A549 (cell line): ENCODE measurements around the gene KDM4E.

Experiments used
- BHLHE40 ChIP-seq: IDR thresholded peaks from 2 replicates; pipeline ENCODE4 v1.6.1; 2012; ENCODE audit warnings: low read depth, low read length, inconsistent platforms
- CEBPB ChIP-seq, 2 experiments: fragments of >200 bp in 1 of 2; sonication (Bioruptor Twin) in 1 of 2; formaldehyde crosslinking in 1 of 2; IDR thresholded peaks; 2 replicates each; pipeline ENCODE4 v1.6.1; 2012 to 2016
- CTCF ChIP-seq: fragments of >200 bp; sonication (Bioruptor Twin); formaldehyde crosslinking; IDR thresholded peaks from 3 replicates; pipeline ENCODE4 v1.5.1; 2016
- EP300 ChIP-seq, 2 experiments: fragments of >200 bp; sonication (Bioruptor Twin); formaldehyde crosslinking; IDR thresholded peaks; 2 replicates in 1 of 2; 3 replicates in 1 of 2; pipeline ENCODE4 v1.6.1; 2016 to 2017
- MAX ChIP-seq: IDR thresholded peaks from 2 replicates; pipeline ENCODE4 v1.6.1; 2012
- PHF8 ChIP-seq: fragments of 200-600 bp; sonication (generic); IDR thresholded peaks from 2 replicates; pipeline ENCODE4 v1.6.1; 2016; ENCODE audit warnings: low read depth, mild to moderate bottlenecking, antibody characterized with exemption, moderate library complexity, borderline replicate concordance
- POLR2A ChIP-seq: IDR thresholded peaks from 2 replicates; pipeline ENCODE4 v1.6.1; 2012; ENCODE audit warnings: mild to moderate bottlenecking, low read length
- RAD21 ChIP-seq, 2 experiments: fragments of >200 bp in 1 of 2; sonication (Bioruptor Twin) in 1 of 2; formaldehyde crosslinking in 1 of 2; IDR thresholded peaks in 1 of 2; conservative IDR thresholded peaks in 1 of 2; 2 replicates in 1 of 2; 3 replicates in 1 of 2; pipeline ENCODE4 v1.6.1; 2012 to 2018; ENCODE audit warnings: inconsistent platforms in 1 of 2

GRCh38 chr11:95044010-95044409 is 19.0 kb downstream of the KDM4E start:
- no peak for TF ChIP-seq CEBPB (IDR thresholded peaks at IDR 0.05)
- TF ChIP-seq MAX: no peak
- TF ChIP-seq PHF8: no peak
- TF ChIP-seq POLR2A: no peak
- no peak for TF ChIP-seq BHLHE40
- no peak for TF ChIP-seq CTCF
- TF ChIP-seq RAD21 (conservative IDR thresholded peaks at IDR 0.05 in 1 of 2, IDR thresholded peaks at IDR 0.05 in 1 of 2): no peak
- no peak for TF ChIP-seq EP300 (IDR thresholded peaks at IDR 0.05)
